Measurements from ENCODE around the gene ESCO1.

The ESCO1 gene

DNA sequence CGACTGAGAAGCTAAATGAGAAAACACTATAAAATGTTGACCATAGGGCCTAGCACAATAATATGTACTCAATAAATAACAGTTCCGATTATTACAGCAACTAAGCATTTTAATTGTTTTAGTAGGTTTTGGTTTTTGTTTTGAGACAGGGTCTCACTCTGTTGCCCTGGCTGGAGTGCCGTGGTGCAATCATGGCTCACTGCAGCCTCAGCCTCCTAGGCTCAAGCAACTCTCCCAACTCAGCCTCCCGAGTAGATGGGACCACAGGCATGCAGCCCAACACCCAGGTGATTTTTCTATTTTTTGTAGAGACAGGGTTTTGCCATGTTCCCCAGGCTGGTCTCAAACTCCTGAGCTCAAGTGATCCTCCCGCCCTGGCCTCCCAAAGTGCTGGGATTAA, 54.1 kb downstream of the ESCO1 start:
- TF ChIP-seq, protein P1, sequence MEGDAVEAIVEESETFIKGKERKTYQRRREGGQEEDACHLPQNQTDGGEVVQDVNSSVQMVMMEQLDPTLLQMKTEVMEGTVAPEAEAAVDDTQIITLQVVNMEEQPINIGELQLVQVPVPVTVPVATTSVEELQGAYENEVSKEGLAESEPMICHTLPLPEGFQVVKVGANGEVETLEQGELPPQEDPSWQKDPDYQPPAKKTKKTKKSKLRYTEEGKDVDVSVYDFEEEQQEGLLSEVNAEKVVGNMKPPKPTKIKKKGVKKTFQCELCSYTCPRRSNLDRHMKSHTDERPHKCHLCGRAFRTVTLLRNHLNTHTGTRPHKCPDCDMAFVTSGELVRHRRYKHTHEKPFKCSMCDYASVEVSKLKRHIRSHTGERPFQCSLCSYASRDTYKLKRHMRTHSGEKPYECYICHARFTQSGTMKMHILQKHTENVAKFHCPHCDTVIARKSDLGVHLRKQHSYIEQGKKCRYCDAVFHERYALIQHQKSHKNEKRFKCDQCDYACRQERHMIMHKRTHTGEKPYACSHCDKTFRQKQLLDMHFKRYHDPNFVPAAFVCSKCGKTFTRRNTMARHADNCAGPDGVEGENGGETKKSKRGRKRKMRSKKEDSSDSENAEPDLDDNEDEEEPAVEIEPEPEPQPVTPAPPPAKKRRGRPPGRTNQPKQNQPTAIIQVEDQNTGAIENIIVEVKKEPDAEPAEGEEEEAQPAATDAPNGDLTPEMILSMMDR (IDR thresholded peaks at IDR 0.05; ENCODE audit: borderline replicate concordance, control extremely low read depth, extremely low read depth, insufficient read depth, missing control alignments) = no peak
- in situ Hi-C loops (cut with MboI; ENCODE audit: low sequenced_read_pairs, unreplicated experiment) = no loop called here
- DNase-seq (ENCODE audit: low spot score) = no peak

DNA sequence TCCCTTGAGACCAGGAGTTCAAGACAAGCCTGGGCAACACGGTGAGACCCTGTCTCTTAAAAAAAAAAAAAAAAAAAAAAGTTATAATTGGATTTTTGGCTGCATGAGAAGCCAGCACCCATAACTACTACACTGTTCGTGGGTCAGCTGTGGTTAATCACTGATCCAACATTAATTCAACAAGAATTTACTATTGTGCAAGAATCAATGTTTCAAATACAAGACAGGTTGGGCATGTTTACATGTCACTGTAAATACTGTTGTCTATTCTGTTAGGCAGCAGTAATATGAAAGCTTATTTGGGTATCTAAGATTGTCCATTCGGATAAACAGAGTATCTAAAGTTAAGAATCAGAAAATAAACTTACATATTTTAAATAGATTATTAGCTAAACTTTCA, 62.3 kb downstream of the ESCO1 start:
- DNase-seq (ENCODE audit: low spot score) = no peak
- TF ChIP-seq, protein P1 (IDR thresholded peaks at IDR 0.05; ENCODE audit: borderline replicate concordance, control extremely low read depth, extremely low read depth, insufficient read depth, missing control alignments) = no peak
- in situ Hi-C loops (cut with MboI; ENCODE audit: low sequenced_read_pairs, unreplicated experiment) = no loop called here

DNA sequence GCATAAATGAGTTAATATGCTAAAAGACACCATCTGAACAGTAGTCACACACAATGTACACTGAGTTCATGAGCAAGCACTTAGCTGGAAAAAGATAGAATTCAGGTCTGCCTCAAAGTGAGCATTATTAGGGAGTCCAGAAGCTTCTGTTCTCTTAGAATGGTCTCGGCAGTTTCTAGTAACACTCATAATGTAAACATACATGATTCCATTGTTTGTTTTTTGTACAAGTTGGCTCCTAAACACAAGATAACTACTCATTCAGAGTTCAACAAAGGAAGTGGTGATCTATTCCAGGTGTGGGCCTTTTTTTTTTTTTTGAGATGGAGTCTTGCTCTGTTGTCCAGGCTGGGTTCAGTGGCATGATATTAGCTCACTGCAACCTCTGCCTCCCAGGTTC, 66.2 kb downstream of the ESCO1 start:
- TF ChIP-seq, protein P1 (IDR thresholded peaks at IDR 0.05; ENCODE audit: borderline replicate concordance, control extremely low read depth, extremely low read depth, insufficient read depth, missing control alignments) = no peak
- DNase-seq (ENCODE audit: low spot score) = no peak
- in situ Hi-C loops (cut with MboI; ENCODE audit: low sequenced_read_pairs, unreplicated experiment) = no loop called here

GRCh38 chr18:21526463-21526862, 74.0 kb downstream of the ESCO1 start:
- TF ChIP-seq, protein P1 (IDR thresholded peaks at IDR 0.05; ENCODE audit: borderline replicate concordance, control extremely low read depth, extremely low read depth, insufficient read depth, missing control alignments) = no peak
- DNase-seq (ENCODE audit: low spot score) = no peak
- in situ Hi-C loops (cut with MboI; ENCODE audit: low sequenced_read_pairs, unreplicated experiment) = no loop called here

GRCh38 chr18:21525916-21526315, 74.6 kb downstream of the ESCO1 start:
- in situ Hi-C loops (cut with MboI; ENCODE audit: low sequenced_read_pairs, unreplicated experiment) = no loop called here
- no peak for DNase-seq (ENCODE audit: low spot score)
- TF ChIP-seq, protein P1 (IDR thresholded peaks at IDR 0.05; ENCODE audit: borderline replicate concordance, control extremely low read depth, extremely low read depth, insufficient read depth, missing control alignments) = no peak

DNA sequence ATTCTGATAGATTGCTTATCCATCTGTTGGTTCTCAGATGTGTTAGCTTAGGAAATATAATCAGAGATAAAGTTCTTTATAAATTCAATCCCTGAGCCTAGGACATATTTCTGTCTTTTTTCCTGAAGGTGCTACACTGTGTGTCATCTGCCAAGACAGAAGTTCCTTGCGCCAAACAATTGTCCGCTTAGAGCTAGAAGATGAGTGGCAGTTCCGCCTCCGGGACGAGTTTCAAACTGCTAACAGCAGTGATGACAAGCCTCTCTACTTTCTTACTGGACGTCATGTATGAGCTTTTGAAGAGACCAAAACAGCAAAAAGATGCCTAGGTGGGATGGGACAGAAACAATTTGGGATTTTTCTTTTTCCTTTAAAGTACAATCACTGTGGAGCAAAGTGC, 78.0 kb downstream of the ESCO1 start:
- TF ChIP-seq, protein P1 (IDR thresholded peaks at IDR 0.05; ENCODE audit: borderline replicate concordance, control extremely low read depth, extremely low read depth, insufficient read depth, missing control alignments) = no peak
- no peak for DNase-seq (ENCODE audit: low spot score)
- in situ Hi-C loops (cut with MboI; ENCODE audit: low sequenced_read_pairs, unreplicated experiment) = loop anchor here (25.0 kb wide), 1 partner anchor 440 kb away; no protein-coding TSS in a partner anchor

DNA sequence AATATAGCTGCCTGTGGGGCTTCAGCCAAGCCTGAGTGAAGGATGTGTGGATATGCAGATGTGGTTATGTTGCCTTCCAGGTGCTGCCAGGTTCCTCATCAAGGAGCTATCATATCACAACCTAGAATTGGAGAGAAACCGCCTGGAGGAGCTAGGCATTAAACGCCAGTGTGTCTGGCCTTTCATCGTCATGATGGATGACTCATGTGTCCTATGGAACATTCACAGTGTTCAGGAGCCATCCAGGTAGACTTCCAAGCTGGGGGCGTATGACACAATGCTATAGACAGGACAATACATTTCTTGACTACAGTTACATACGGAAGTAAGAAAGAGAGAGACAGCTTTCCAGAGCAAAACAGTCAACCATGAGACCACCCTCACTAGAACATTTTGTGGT, 86.8 kb downstream of the ESCO1 start:
- TF ChIP-seq, protein P1 (IDR thresholded peaks at IDR 0.05; ENCODE audit: borderline replicate concordance, control extremely low read depth, extremely low read depth, insufficient read depth, missing control alignments) = no peak
- no peak for DNase-seq (ENCODE audit: low spot score)
- in situ Hi-C loops (cut with MboI; ENCODE audit: low sequenced_read_pairs, unreplicated experiment) = loop anchor here (25.0 kb wide), 1 partner anchor 449 kb away; no protein-coding TSS in a partner anchor

Measured in GM13976 (cell line).